Stimulated activated CD4-positive, alpha-beta T cell treated with anti-CD3 and anti-CD28 coated beads, Interleukin-15, amount 100 ng/mL, for 24 hours (primary cell): ENCODE data around the gene DSCAM.

ENCODE experiments used
- DNase-seq: peaks from one replicate; pipeline ENCODE4 v3.0.0-alpha.2; 2020

DSCAM gene

GRCh38 chr21:40839521-40839920, 7.4 kb downstream of the DSCAM start:
- DNase-seq: no peak

GRCh38 chr21:40837456-40837855, 9.5 kb downstream of the DSCAM start:
- DNase-seq: no peak

- DNase-seq: no peak
Measured at GRCh38 chr21:40835184-40835694, 11.7 kb downstream of the DSCAM start.

- DNase-seq: no peak
Measured at GRCh38 chr21:40833184-40833583, 13.8 kb downstream of the DSCAM start.

GRCh38 chr21:40832316-40832715, 14.6 kb downstream of the DSCAM start:
- no peak for DNase-seq

GRCh38 chr21:40830836-40831235, 16.1 kb downstream of the DSCAM start:
- DNase-seq: no peak

- DNase-seq: no peak
Measured at GRCh38 chr21:40829791-40830190, 17.2 kb downstream of the DSCAM start.

- DNase-seq: no peak
Measured at GRCh38 chr21:40829308-40829707, 17.6 kb downstream of the DSCAM start.

- DNase-seq: no peak
Measured at GRCh38 chr21:40827509-40827908, 19.4 kb downstream of the DSCAM start.

GRCh38 chr21:40819071-40819900, 27.7 kb downstream of the DSCAM start:
- no peak for DNase-seq

- no peak for DNase-seq
Measured at GRCh38 chr21:40813918-40814317, 33.0 kb downstream of the DSCAM start.

GRCh38 chr21:40809673-40810197, 37.2 kb downstream of the DSCAM start:
- no peak for DNase-seq

GRCh38 chr21:40803101-40803500, 43.9 kb downstream of the DSCAM start:
- no peak for DNase-seq

- no peak for DNase-seq
Measured at GRCh38 chr21:40800126-40800525, 46.8 kb downstream of the DSCAM start.

- no peak for DNase-seq
Measured at GRCh38 chr21:40797891-40798290, 49.1 kb downstream of the DSCAM start.

- no peak for DNase-seq
Measured at GRCh38 chr21:40797410-40797809, 49.5 kb downstream of the DSCAM start.

- no peak for DNase-seq
Measured at GRCh38 chr21:40796464-40796863, 50.5 kb downstream of the DSCAM start.

GRCh38 chr21:40795313-40795712, 51.6 kb downstream of the DSCAM start:
- DNase-seq: no peak

GRCh38 chr21:40792691-40793456, 54.1 kb downstream of the DSCAM start:
- DNase-seq: no peak

- DNase-seq: no peak
Measured at GRCh38 chr21:40788635-40789034, 58.3 kb downstream of the DSCAM start.

- no peak for DNase-seq
Measured at GRCh38 chr21:40783404-40783803, 63.6 kb downstream of the DSCAM start.

- DNase-seq: no peak
Measured at GRCh38 chr21:40770435-40771055, 76.4 kb downstream of the DSCAM start.

- DNase-seq: no peak
Measured at GRCh38 chr21:40769231-40769630, 77.7 kb downstream of the DSCAM start.
